GM12878 (cell line): ENCODE data around the gene HORMAD2. TPM values are rescaled to one million over a fixed set of nuclear protein-coding genes. Genes with fewer than 3 reads are reported as not detected.

Experiments used
- polyA plus RNA-seq, 11 experiments: library from polyadenylated mRNA; depleted of rRNA in 4 of 11; unstranded in 6 of 11; stranded (reverse) in 5 of 11; fragments of >200 nt; fragmentation: Nextera tagmentation in 4 of 11; fragmentation: Illumina TruSeq in 1 of 11; extraction: Ambion mirVana in 4 of 11; extraction: Trizol in 1 of 11; gene quantifications; 1 replicate in 1 of 11; 2 replicates in 10 of 11; pipeline versions ENCODE4 v1.2.1 to v1.2.3, GENCODE V29; 2011 to 2016; ENCODE audit warnings: inconsistent platforms in 2 of 11, missing spikeins in 2 of 11, low read depth in 1 of 11
- total RNA-seq, 4 experiments: library from RNA; depleted of rRNA in 3 of 4; stranded (reverse); fragments of >200 nt in 3 of 4; fragmentation: Illumina TruSeq in 1 of 4; extraction: Trizol in 1 of 4; gene quantifications; 2 replicates each; pipeline versions ENCODE4 v1.2.1 to v1.2.3, GENCODE V29; 2013 to 2021
- TF ChIP-seq, protein P1 (sequence below): fragments of 450-650 bp; IDR thresholded peaks from 2 replicates; pipeline ENCODE4 v1.6.1; 2017; ENCODE audit warnings: mild to moderate bottlenecking, moderate library complexity
- TF ChIP-seq, protein P2 (sequence below): fragments of 450-650 bp; formaldehyde crosslinking; IDR thresholded peaks from 2 replicates; pipeline ENCODE4 v1.4.0; 2022; ENCODE audit warnings: mild to moderate bottlenecking, moderate library complexity

The HORMAD2 gene
- total and polyA plus RNA-seq, 10 of the 15 experiments (the other 5 are each of a cell fraction or from before 2014, with no cell fraction given): 0.07 to 0.13 TPM; not detected in 8

DNA sequence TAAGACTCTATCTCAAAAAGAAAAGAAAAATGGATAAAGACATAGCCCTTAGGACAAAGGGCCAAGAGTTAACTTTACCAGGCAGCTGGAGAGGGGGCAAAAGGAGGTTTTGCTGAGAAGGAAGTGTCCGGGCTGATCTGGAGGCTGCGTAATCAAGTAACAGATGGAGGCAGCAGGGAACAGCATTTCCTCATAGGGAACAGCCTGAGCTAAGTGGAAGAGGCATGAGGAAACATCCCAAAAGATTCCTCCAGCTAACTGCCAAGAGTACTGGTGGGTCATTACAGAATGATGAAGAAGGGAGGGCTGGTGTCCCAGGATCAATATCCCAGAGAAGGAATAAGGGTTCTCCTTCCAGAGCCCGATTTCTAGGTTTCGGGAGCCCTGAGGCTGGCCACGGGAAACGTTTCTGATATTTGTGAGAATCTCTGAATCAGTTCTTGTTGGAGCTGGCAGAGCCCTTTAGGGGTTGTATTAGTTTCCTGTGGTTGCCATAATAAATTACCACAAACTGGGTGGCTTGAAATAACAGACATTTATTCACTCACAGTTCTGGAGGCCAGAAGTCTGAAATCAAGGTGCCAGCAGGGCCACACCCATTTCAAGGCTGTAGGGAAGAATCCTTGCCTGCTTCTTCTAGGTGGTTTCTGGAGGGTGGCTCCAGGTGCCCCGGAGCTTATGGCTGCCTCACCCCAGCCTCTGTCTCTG, 145.1 kb downstream of the HORMAD2 start (continued):
- TF ChIP-seq, protein P1, sequence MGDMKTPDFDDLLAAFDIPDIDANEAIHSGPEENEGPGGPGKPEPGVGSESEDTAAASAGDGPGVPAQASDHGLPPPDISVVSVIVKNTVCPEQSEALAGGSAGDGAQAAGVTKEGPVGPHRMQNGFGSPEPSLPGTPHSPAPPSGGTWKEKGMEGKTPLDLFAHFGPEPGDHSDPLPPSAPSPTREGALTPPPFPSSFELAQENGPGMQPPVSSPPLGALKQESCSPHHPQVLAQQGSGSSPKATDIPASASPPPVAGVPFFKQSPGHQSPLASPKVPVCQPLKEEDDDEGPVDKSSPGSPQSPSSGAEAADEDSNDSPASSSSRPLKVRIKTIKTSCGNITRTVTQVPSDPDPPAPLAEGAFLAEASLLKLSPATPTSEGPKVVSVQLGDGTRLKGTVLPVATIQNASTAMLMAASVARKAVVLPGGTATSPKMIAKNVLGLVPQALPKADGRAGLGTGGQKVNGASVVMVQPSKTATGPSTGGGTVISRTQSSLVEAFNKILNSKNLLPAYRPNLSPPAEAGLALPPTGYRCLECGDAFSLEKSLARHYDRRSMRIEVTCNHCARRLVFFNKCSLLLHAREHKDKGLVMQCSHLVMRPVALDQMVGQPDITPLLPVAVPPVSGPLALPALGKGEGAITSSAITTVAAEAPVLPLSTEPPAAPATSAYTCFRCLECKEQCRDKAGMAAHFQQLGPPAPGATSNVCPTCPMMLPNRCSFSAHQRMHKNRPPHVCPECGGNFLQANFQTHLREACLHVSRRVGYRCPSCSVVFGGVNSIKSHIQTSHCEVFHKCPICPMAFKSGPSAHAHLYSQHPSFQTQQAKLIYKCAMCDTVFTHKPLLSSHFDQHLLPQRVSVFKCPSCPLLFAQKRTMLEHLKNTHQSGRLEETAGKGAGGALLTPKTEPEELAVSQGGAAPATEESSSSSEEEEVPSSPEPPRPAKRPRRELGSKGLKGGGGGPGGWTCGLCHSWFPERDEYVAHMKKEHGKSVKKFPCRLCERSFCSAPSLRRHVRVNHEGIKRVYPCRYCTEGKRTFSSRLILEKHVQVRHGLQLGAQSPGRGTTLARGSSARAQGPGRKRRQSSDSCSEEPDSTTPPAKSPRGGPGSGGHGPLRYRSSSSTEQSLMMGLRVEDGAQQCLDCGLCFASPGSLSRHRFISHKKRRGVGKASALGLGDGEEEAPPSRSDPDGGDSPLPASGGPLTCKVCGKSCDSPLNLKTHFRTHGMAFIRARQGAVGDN: no peak
- TF ChIP-seq, protein P2, sequence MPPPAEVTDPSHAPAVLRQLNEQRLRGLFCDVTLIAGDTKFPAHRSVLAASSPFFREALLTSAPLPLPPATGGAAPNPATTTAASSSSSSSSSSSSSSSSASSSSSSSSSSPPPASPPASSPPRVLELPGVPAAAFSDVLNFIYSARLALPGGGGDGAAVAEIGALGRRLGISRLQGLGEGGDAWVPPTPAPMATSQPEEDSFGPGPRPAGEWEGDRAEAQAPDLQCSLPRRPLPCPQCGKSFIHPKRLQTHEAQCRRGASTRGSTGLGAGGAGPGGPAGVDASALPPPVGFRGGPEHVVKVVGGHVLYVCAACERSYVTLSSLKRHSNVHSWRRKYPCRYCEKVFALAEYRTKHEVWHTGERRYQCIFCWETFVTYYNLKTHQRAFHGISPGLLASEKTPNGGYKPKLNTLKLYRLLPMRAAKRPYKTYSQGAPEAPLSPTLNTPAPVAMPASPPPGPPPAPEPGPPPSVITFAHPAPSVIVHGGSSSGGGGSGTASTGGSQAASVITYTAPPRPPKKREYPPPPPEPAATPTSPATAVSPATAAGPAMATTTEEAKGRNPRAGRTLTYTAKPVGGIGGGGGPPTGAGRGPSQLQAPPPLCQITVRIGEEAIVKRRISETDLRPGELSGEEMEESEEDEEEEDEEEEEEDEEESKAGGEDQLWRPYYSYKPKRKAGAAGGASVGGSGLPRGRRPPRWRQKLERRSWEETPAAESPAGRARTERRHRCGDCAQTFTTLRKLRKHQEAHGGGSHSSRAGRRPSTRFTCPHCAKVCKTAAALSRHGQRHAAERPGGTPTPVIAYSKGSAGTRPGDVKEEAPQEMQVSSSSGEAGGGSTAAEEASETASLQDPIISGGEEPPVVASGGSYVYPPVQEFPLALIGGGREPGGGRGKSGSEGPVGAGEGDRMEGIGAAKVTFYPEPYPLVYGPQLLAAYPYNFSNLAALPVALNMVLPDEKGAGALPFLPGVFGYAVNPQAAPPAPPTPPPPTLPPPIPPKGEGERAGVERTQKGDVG (CRISPR knock-in tag): no peak
